Suppressor macrophage treated with lipopolysaccharide for 4 hours (primary cell): ENCODE data around the gene RNF186.
"Not testable (repeated sequence)": the region's sequence is repeated elsewhere in the genome, so short reads cannot be mapped to it uniquely, and the experiment has no call there.

ENCODE experiments used
- DNase-seq: peaks from one replicate; pipeline ENCODE4 v3.0.0-alpha.2; 2020

RNF186 gene

GRCh38 chr1:19792237-19793002 lies 22.7 kb downstream of the RNF186 start:
- no peak for DNase-seq

- not testable (repeated sequence) for DNase-seq
Measured at GRCh38 chr1:19790061-19790975, 24.8 kb downstream of the RNF186 start.

- DNase-seq, result no peak
Measured at GRCh38 chr1:19786988-19787423, 28.1 kb downstream of the RNF186 start.

GRCh38 chr1:19785660-19786059 lies 29.4 kb downstream of the RNF186 start:
- DNase-seq, result no peak

GRCh38 chr1:19780267-19780877 lies 34.7 kb downstream of the RNF186 start:
- no peak for DNase-seq

GRCh38 chr1:19776933-19777332 lies 38.1 kb downstream of the RNF186 start:
- no peak for DNase-seq

GRCh38 chr1:19776287-19776686 lies 38.8 kb downstream of the RNF186 start:
- DNase-seq, result no peak

GRCh38 chr1:19775831-19776230 lies 39.3 kb downstream of the RNF186 start:
- DNase-seq, result no peak

GRCh38 chr1:19775317-19775716 lies 39.8 kb downstream of the RNF186 start:
- no peak for DNase-seq

GRCh38 chr1:19774180-19774785 lies 40.8 kb downstream of the RNF186 start:
- DNase-seq, result no peak

- DNase-seq, result no peak
Measured at GRCh38 chr1:19773485-19773884, 41.6 kb downstream of the RNF186 start.

- DNase-seq, result no peak
Measured at GRCh38 chr1:19772053-19772452, 43.0 kb downstream of the RNF186 start.

- DNase-seq, result no peak
Measured at GRCh38 chr1:19771350-19771749, 43.7 kb downstream of the RNF186 start.

GRCh38 chr1:19770436-19771190 lies 44.5 kb downstream of the RNF186 start:
- no peak for DNase-seq

GRCh38 chr1:19769211-19769932 lies 45.7 kb downstream of the RNF186 start:
- no peak for DNase-seq

- no peak for DNase-seq
Measured at GRCh38 chr1:19768353-19769210, 46.5 kb downstream of the RNF186 start.

- peak; percentile 30 for DNase-seq
Measured at GRCh38 chr1:19765623-19766022, 49.5 kb downstream of the RNF186 start.

- no peak for DNase-seq
Measured at GRCh38 chr1:19764848-19765247, 50.2 kb downstream of the RNF186 start.
